Loucy (cell line): ENCODE results near the gene ACSM5.

Experiments
- EZH2phosphoT487 ChIP-seq: fragments of 200-600 bp; IDR thresholded peaks from 2 replicates; pipeline ENCODE4 v1.6.1; 2018; ENCODE audit warnings: antibody characterized with exemption, mild to moderate bottlenecking, moderate library complexity, borderline replicate concordance
- TF ChIP-seq, protein P1 (sequence below): fragments of 200-600 bp; sonication (generic); conservative IDR thresholded peaks from 2 replicates; pipeline ENCODE4 v1.5.1; 2014; ENCODE audit warnings: mild to moderate bottlenecking, antibody characterized with exemption, low read length

DNA sequence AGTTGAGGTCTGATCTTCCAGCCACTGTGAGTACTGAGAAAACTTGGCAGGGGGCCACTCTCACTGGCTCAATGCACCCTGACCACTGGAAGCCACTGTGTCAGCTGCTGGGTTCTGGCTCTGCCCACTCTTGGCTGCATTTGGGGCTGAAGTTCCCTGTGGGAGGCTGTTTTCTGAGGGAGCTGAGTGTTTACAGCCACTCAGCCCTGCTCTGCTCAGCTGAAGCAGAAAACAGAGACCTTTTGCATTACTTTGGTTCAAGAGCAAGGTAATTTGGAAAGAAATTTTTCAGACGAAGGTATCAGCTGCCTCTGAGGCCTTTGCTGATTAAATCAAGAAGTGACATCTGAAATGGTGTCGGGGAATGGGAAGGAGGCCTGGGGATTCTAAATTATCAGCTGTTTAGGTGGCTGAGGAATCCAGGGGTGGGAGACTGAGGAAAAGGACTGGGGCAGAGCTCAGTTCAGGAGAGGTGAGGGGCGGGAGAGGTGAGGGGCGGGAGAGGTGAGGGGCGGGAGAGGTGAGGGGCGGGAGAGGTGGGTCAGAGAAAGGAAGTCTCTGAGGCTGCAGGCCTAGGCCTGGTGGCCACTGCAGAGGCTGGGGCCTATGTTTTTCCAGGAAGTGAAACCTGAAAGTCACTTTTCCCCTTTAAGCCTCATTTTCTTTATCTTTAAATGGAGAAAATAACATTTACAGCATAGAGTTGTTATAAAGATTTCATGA, at the start of gene ACSM5:
- TF ChIP-seq, protein P1, sequence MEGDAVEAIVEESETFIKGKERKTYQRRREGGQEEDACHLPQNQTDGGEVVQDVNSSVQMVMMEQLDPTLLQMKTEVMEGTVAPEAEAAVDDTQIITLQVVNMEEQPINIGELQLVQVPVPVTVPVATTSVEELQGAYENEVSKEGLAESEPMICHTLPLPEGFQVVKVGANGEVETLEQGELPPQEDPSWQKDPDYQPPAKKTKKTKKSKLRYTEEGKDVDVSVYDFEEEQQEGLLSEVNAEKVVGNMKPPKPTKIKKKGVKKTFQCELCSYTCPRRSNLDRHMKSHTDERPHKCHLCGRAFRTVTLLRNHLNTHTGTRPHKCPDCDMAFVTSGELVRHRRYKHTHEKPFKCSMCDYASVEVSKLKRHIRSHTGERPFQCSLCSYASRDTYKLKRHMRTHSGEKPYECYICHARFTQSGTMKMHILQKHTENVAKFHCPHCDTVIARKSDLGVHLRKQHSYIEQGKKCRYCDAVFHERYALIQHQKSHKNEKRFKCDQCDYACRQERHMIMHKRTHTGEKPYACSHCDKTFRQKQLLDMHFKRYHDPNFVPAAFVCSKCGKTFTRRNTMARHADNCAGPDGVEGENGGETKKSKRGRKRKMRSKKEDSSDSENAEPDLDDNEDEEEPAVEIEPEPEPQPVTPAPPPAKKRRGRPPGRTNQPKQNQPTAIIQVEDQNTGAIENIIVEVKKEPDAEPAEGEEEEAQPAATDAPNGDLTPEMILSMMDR: no peak
- TF ChIP-seq EZH2phosphoT487: no peak
